Measurements from ENCODE around the gene TNFAIP8.

Gene TNFAIP8

GRCh38 chr5:119371146-119371545, 15.3 kb downstream of the TNFAIP8 start:
- no peak for TF ChIP-seq REST (IDR thresholded peaks at IDR 0.05; ENCODE audit: low read depth)

GRCh38 chr5:119373449-119373858, 17.6 kb downstream of the TNFAIP8 start:
- no peak for TF ChIP-seq CREB1 (IDR thresholded peaks at IDR 0.05; ENCODE audit: low read depth)
- no peak for TF ChIP-seq TCF12 (IDR thresholded peaks at IDR 0.05; ENCODE audit: low read depth)
- TF ChIP-seq MAX (IDR thresholded peaks at IDR 0.05): no peak
- TF ChIP-seq REST (IDR thresholded peaks at IDR 0.05; ENCODE audit: low read depth): no peak
- TF ChIP-seq FOXM1 (IDR thresholded peaks at IDR 0.05; ENCODE audit: borderline replicate concordance, low read depth): no peak
- TF ChIP-seq USF1 (IDR thresholded peaks at IDR 0.05): no peak
- TF ChIP-seq EP300 (IDR thresholded peaks at IDR 0.05; ENCODE audit: borderline replicate concordance): no peak
- TF ChIP-seq NFIC (IDR thresholded peaks at IDR 0.05): no peak
- TF ChIP-seq TEAD4 (IDR thresholded peaks at IDR 0.05): no peak

- no peak for TF ChIP-seq ZBTB7A (IDR thresholded peaks at IDR 0.05; ENCODE audit: low read depth)
These were observed 19.1 kb downstream of the TNFAIP8 start for GRCh38 chr5:119374901-119375300.

GRCh38 chr5:119377066-119377465, 21.2 kb downstream of the TNFAIP8 start:
- TF ChIP-seq TCF12 (IDR thresholded peaks at IDR 0.05; ENCODE audit: low read depth): no peak
- TF ChIP-seq EGR1 (IDR thresholded peaks at IDR 0.05): no peak
- TF ChIP-seq EP300 (IDR thresholded peaks at IDR 0.05; ENCODE audit: borderline replicate concordance): no peak
- TF ChIP-seq NFIC (IDR thresholded peaks at IDR 0.05): no peak
- TF ChIP-seq CREB1 (IDR thresholded peaks at IDR 0.05; ENCODE audit: low read depth): no peak
- no peak for TF ChIP-seq TEAD4 (IDR thresholded peaks at IDR 0.05)
- no peak for TF ChIP-seq RAD21 (IDR thresholded peaks at IDR 0.05; ENCODE audit: low read depth)
- TF ChIP-seq YY1 (IDR thresholded peaks at IDR 0.05; ENCODE audit: low read depth): no peak
- TF ChIP-seq CEBPB (IDR thresholded peaks at IDR 0.05): no peak
- TF ChIP-seq MAX (IDR thresholded peaks at IDR 0.05): no peak

GRCh38 chr5:119378075-119378700, 22.4 kb downstream of the TNFAIP8 start:
- TF ChIP-seq REST (IDR thresholded peaks at IDR 0.05; ENCODE audit: low read depth): no peak
- TF ChIP-seq EGR1 (IDR thresholded peaks at IDR 0.05): no peak
- TF ChIP-seq TAF1 (IDR thresholded peaks at IDR 0.05; ENCODE audit: low read depth): no peak

GRCh38 chr5:119379096-119379495, 23.3 kb downstream of the TNFAIP8 start:
- TF ChIP-seq FOXM1 (IDR thresholded peaks at IDR 0.05; ENCODE audit: borderline replicate concordance, low read depth) (no peak), MAX (IDR thresholded peaks at IDR 0.05) (no peak), EP300 (IDR thresholded peaks at IDR 0.05; ENCODE audit: borderline replicate concordance) (no peak), USF1 (IDR thresholded peaks at IDR 0.05) (no peak), REST (IDR thresholded peaks at IDR 0.05; ENCODE audit: low read depth) (no peak), TCF12 (IDR thresholded peaks at IDR 0.05; ENCODE audit: low read depth) (no peak), CEBPB (IDR thresholded peaks at IDR 0.05) (no peak), NFIC (IDR thresholded peaks at IDR 0.05) (no peak), TEAD4 (IDR thresholded peaks at IDR 0.05) (no peak), RAD21 (IDR thresholded peaks at IDR 0.05; ENCODE audit: low read depth) (no peak), YY1 (IDR thresholded peaks at IDR 0.05; ENCODE audit: low read depth) (no peak), TAF1 (IDR thresholded peaks at IDR 0.05; ENCODE audit: low read depth) (no peak), ZBTB7A (IDR thresholded peaks at IDR 0.05; ENCODE audit: low read depth) (no peak), EGR1 (IDR thresholded peaks at IDR 0.05) (no peak), CREB1 (IDR thresholded peaks at IDR 0.05; ENCODE audit: low read depth) (no peak)
